Brain microvascular endothelial cell (primary cell): ENCODE results near the gene CDH18.

Source experiments
- DNase-seq: peaks from one replicate; pipeline ENCODE4 v3.0.0-alpha.2; 2020
- H3K27ac ChIP-seq: fragments of 250-450 bp; sonication (Bioruptor Pico); 2 replicates; pipeline ENCODE4 v1.5.1; 2020; ENCODE audit warnings: mild to moderate bottlenecking, moderate library complexity
- H3K27me3 ChIP-seq: fragments of 250-450 bp; sonication (Bioruptor Pico); replicated peaks from 2 replicates; pipeline ENCODE4 v1.5.1; 2020; ENCODE audit warnings: mild to moderate bottlenecking
- H3K36me3 ChIP-seq: fragments of 250-450 bp; sonication (Bioruptor Pico); replicated peaks from 2 replicates; pipeline ENCODE4 v1.5.1; 2020; ENCODE audit warnings: mild to moderate bottlenecking
- H3K4me3 ChIP-seq: 2 replicates; pipeline ENCODE4 v1.5.1; 2011; ENCODE audit warnings: low read depth, mild to moderate bottlenecking, control low read depth, low read length, moderate library complexity
- in situ Hi-C: cut with HindIII; loops from 2 replicates; pipeline ENCODE4 v1.10.0; 2017; ENCODE audit warnings: low sequenced_read_pairs, low pct_ligation_motif_present
- TF ChIP-seq, protein P1 (sequence below): IDR thresholded peaks from 2 replicates; pipeline ENCODE4 v1.5.1; 2011; ENCODE audit warnings: low read depth, mild to moderate bottlenecking, moderate library complexity, low read length, control low read depth, inconsistent platforms; ENCODE audit errors: missing control alignments

CDH18 gene

DNA sequence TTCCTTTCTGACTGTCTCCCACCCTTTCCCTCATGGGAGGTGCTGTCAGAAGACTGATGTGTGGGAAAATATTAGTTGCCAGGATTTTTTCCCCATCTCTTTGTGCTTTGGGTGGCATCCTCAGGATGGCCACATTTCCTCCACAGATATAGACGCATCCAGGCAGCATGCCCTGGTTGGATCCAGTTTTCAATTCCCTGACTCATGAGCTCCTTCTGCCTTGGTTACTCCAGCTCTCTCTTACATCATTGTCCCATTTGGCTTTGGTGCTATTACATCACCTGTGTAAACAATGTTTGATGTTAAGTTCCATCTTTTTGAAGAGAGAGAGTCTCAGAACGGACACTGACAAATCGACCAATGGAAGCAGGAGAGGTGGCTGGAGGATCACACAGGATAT, 302.5 kb downstream of the CDH18 start:
- no peaks in the 10 kb centered on the region for H3K36me3 ChIP-seq
- H3K4me3 ChIP-seq, result no peak overlapping the region
- H3K27me3 ChIP-seq, result no peaks in the 10 kb centered on the region
- in situ Hi-C loops, result no loop called here
- no peak overlapping the region for H3K27ac ChIP-seq
- DNase-seq, result no peak
- TF ChIP-seq, protein P1, sequence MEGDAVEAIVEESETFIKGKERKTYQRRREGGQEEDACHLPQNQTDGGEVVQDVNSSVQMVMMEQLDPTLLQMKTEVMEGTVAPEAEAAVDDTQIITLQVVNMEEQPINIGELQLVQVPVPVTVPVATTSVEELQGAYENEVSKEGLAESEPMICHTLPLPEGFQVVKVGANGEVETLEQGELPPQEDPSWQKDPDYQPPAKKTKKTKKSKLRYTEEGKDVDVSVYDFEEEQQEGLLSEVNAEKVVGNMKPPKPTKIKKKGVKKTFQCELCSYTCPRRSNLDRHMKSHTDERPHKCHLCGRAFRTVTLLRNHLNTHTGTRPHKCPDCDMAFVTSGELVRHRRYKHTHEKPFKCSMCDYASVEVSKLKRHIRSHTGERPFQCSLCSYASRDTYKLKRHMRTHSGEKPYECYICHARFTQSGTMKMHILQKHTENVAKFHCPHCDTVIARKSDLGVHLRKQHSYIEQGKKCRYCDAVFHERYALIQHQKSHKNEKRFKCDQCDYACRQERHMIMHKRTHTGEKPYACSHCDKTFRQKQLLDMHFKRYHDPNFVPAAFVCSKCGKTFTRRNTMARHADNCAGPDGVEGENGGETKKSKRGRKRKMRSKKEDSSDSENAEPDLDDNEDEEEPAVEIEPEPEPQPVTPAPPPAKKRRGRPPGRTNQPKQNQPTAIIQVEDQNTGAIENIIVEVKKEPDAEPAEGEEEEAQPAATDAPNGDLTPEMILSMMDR, result no peak

DNA sequence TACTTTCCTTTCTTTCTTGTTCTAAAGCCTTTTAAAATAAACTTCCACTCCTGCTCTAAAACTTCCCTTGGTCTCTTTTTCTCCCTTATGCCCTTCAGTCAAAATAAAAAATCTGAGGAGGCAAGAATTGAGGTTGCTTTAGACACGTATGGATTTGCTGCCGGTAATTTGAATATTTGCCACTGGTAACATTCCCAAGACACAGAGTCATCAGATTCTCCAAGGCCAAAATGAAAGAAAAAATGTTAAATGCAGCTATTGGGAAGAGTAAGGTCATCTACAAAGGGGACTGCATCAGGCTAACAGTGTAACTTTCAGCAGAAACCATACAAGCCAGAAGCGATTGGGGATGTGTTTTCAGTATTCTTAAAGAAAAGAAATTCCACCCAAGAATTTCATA, 311.1 kb downstream of the CDH18 start:
- H3K4me3 ChIP-seq, result no peak overlapping the region
- H3K27ac ChIP-seq, result no peak overlapping the region
- DNase-seq, result no peak
- H3K36me3 ChIP-seq, result no peaks in the 10 kb centered on the region
- no peaks in the 10 kb centered on the region for H3K27me3 ChIP-seq
- TF ChIP-seq, protein P1, result no peak
- in situ Hi-C loops, result no loop called here

DNA sequence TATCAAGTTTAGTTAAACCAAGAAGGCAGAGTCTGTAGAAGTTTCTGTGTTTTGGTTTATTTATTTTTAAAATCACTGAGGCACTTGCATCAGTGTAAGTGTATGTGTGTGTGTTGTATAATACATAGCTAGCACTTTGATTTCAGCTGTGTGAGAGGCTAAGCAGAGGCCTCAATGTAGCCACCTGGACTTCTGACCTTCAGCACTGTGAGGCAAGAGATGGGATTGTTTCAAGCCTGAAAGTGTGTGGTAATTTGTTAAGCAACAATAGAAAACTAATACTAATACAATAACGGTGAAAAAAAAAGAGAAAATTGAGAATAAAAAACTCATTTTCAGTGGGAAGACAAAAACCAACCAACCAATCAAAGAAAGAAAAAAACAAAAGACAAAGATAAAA, 327.3 kb downstream of the CDH18 start:
- H3K4me3 ChIP-seq, result no peak overlapping the region
- DNase-seq, result no peak
- TF ChIP-seq, protein P1, result no peak
- H3K27me3 ChIP-seq, result no peaks in the 10 kb centered on the region
- no peaks in the 10 kb centered on the region for H3K36me3 ChIP-seq
- no peak overlapping the region for H3K27ac ChIP-seq
- in situ Hi-C loops, result no loop called here

DNA sequence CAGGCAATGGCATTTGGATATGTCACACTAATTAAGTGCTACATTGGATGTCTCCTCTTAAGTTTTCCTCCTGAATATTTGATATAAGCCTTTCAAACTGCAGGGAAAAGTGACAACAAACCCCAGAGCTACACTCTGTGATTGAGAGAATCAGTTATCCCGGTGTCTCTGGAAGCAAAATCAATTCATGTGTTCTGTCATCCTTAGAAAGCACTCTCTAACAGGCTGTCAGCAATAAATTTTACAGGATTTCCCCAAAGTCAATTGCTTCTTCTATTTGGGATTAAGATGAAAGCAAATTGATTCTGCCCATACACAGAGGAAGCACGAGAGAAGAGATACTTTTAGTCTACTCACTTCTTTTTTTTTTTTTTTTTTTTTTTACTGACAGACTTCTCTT, 332.4 kb downstream of the CDH18 start:
- Histone ChIP-seq H3K36me3 (no peaks in the 10 kb centered on the region), H3K27me3 (no peaks in the 10 kb centered on the region), H3K4me3 (no peak overlapping the region), H3K27ac (no peak overlapping the region)
- DNase-seq, result no peak
- in situ Hi-C loops, result no loop called here
- TF ChIP-seq, protein P1, result no peak

DNA sequence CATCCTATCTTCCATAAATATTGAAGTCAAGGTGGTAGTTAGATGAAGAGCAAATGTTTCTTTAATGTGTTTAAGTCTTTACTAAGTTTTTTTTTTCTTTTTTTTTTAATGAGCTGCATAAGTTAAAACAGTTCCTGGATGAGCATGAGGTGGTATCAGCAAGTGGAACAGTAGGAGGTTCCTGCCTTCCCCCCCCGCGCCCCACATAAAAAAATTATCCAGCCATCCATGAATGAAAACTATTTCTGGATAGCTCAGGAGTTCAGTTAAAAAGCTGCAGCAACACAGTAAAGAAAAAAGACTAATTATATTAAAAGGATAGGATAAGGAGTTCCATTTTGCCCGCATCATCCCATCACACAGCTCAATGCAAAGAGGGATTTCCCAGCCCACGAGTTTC, 349.5 kb downstream of the CDH18 start:
- TF ChIP-seq, protein P1, result no peak
- no peak for DNase-seq
- no peaks in the 10 kb centered on the region for H3K27me3 ChIP-seq
- H3K27ac ChIP-seq, result no peak overlapping the region
- in situ Hi-C loops, result no loop called here
- H3K4me3 ChIP-seq, result no peak overlapping the region
- no peaks in the 10 kb centered on the region for H3K36me3 ChIP-seq

DNA sequence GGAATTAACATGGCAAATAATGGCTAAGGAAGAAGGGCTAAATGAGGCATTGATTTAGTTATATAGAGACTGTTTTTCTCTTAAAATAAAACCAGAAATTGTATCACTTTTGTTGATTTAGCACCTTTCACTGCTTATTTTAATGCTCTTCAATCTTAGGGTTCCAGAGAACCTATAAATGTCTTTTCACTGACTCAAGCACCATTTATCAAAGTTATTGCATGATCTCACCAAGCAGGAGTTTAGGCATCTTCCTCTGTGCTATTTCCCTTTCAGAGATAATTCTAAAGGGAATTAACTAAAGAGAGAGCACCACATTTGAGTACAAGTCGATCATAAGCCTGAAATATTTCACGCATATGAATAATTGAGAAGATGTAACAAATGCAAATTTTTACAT, 357.1 kb downstream of the CDH18 start:
- TF ChIP-seq, protein P1, result no peak
- in situ Hi-C loops, result no loop called here
- Histone ChIP-seq H3K4me3 (no peak overlapping the region), H3K36me3 (no peaks in the 10 kb centered on the region), H3K27ac (no peak overlapping the region), H3K27me3 (no peaks in the 10 kb centered on the region)
- DNase-seq, result no peak
